Activated CD8-positive, alpha-beta memory T cell treated with anti-CD3 and anti-CD28 coated beads, Interleukin-2, amount 50 U/mL, for 24 hours (primary cell): ENCODE results near the gene FAM135A.
"Not testable (repeated sequence)": the region's sequence is repeated elsewhere in the genome, so short reads cannot be mapped to it uniquely, and the experiment has no call there.

ENCODE experiments used
- DNase-seq: peaks from one replicate; pipeline ENCODE4 v3.0.0-alpha.2; 2020; ENCODE audit errors: extremely low read depth

The FAM135A gene

GRCh38 chr6:70459699-70460098, 46.4 kb downstream of the FAM135A start:
- DNase-seq = not testable (repeated sequence)

GRCh38 chr6:70470016-70470415, 56.7 kb downstream of the FAM135A start:
- no peak for DNase-seq

DNA sequence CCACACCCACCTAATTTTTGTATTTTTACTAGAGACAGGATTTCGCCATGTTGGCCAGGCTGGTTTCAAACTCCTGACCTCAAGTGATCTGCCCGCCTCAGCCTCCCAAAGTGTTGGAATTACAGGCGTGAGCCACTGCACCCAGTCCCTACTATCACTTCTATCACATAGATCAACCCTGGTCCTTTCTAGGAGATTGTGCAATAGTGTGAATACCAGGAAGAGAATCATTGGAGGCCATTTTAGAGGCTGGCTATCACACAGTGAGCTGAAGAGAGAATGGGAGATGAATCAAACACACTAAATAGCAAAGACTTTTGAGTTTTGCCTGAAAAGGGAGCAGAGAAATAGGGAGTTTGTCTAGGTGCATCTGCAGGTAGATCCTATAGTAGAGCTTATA, 57.2 kb downstream of the FAM135A start:
- not testable (repeated sequence) for DNase-seq

GRCh38 chr6:70474751-70475150, 61.4 kb downstream of the FAM135A start:
- no peak for DNase-seq

- no peak for DNase-seq
Observed at GRCh38 chr6:70479236-70479635, 65.9 kb downstream of the FAM135A start.

DNA sequence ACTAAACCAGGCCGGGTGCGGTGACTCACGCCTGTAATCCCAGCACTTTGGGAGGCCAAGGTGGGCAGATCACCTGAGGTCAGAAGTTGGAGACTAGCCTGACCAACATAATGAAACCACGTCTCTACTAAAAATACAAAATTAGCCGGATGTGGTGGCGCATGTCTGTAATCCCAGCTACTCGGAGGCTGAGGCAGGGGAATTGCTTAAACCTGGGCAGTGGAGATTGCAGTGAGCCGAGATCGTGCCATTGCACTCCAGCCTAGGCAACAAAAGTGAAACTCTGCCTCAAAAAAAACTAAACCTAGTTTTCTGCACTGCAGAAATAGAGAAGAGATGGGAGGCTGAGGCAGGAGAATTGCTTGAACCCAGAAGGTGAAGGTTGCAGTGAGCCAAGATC, 73.3 kb downstream of the FAM135A start:
- not testable (repeated sequence) for DNase-seq

GRCh38 chr6:70489364-70489763, 76.1 kb downstream of the FAM135A start:
- DNase-seq = no peak

GRCh38 chr6:70494833-70495232, 81.5 kb downstream of the FAM135A start:
- DNase-seq = no peak

GRCh38 chr6:70495790-70496189, 82.5 kb downstream of the FAM135A start:
- not testable (repeated sequence) for DNase-seq

- DNase-seq = no peak
Observed at GRCh38 chr6:70502484-70502883, 89.2 kb downstream of the FAM135A start.

DNA sequence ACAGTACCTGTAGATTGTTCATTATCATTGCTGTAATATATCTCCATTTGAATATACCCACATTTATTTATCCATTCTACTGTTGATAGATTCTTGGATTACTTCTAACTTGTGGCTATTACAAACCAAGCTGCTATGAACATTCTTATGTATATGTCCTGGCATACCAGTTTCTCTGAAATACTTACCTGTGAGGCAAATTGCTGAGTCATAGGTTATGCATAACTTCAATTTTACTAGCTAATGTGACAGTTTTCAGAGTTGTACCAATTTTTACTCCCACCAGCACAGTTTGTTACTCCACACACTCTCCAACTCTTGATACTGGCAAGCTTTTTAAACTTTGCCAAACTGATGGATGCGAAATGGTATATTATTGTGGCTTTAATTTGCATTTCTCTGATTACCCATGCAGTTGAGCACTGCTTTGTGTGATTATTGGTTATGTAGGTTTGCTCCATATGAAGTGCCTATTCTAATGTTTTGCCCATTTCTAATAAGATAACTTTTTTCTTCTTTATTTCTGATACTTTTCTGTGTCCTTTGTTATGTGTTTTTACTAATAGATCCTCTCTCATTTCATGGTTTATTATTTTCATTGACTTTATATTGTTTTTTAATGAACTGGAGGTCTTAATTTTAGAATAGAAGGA, 90.6 kb downstream of the FAM135A start:
- DNase-seq = no peak

- DNase-seq = no peak
Observed at GRCh38 chr6:70506321-70506720, 93.0 kb downstream of the FAM135A start.

DNA sequence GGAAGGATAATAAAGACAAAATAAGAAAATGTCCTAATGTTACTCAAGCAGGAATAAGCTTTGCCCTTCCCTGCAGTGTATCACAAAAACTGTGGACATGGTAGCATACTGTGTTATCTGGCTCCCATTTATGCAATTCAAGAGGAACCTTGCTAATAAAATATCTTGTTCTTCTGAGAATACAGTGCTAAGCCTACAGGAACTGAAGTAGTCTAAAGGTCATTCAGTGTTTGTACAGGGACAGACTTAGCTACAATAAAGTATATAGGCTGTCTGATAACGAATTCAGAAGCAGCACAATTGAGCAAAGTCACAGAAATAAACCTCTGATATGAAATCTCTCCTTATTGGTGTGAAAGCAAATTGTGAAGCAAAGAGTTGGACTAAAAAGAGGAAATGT, 93.9 kb downstream of the FAM135A start:
- no peak for DNase-seq

- DNase-seq = no peak
Observed at GRCh38 chr6:70508953-70509352, 95.6 kb downstream of the FAM135A start.

DNA sequence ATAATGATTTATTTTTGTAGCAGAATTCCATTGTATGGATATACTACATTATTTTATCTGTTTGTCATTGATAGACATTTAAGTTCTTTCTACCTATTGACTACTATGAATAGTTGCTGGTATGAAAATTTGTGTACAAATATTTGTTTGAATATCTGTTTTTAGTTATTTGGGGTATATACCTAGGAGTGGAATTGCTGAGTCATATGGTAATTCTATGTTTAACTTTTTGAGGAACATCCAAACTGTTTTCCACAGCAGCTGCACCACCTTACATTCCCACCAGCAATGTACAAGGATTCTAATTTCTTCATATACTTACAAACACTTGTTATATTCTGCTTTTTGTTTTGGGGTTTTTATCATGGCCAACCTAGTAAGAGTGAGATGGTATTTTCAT, 97.3 kb downstream of the FAM135A start:
- DNase-seq = no peak

DNA sequence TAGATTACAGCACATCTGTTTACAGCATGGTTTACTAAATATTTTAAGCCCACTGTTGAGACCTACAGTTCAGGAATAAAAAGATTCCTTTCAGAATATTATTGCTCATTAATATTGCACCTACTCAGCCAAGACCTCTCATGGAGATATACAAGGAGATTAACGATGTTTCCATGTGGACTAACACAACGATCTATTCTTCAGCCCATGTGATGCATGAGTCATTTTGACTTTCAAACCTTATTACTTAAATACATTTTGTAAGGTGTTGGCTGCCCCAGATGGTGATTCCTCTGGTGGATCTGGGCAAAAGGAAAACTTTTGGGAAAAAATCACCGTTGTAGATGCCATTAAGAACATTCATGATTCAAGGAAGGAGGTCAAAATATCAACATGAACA, 105.4 kb downstream of the FAM135A start:
- DNase-seq = no peak

- no peak for DNase-seq
Observed at GRCh38 chr6:70520575-70520974, 107.3 kb downstream of the FAM135A start.

GRCh38 chr6:70524721-70525286, 111.5 kb downstream of the FAM135A start:
- DNase-seq = no peak

GRCh38 chr6:70527071-70527737, 113.9 kb downstream of the FAM135A start:
- DNase-seq = no peak

DNA sequence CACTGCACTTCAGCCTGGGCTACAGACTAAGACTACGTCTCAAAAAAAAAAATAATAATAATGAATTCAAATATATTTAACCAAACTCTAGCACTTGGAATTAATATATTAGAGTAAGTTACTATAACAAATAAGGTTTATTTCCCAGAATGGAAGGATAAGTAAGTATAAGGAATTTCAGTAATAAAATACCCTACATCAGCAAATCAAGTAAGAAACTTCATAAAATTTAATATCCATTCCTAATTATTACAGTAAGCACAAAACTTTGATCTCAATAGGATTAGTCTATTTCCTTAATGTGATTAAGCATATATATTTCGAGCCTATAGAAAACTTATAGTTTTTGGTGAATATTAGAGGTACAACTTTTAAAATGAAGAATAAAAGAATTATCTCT, 116.7 kb downstream of the FAM135A start:
- no peak for DNase-seq

- DNase-seq = no peak
Observed at GRCh38 chr6:70531133-70531532, 117.8 kb downstream of the FAM135A start.

GRCh38 chr6:70537266-70537665, 124.0 kb downstream of the FAM135A start:
- no peak for DNase-seq

DNA sequence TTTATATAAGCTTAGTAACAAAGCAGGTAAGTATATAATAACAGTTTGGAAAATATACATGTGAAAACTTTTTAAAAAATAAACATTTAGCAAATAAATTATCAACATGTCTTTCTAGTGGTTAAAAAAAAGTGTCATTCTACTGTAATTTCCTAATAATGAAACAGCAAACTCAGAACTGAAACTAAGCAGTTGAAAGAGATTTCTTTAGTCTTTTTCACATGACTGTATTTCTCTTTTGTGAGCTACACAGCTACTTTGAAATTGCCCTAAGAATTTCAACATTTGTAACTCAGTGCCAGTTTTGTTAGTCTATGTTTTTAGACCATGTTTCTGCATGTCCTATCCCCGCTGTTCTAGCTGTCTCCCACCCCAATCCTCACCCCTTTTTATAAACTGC, 125.1 kb downstream of the FAM135A start:
- no peak for DNase-seq
